SK-N-SH (cell line): ENCODE data around the gene ZSWIM3. TPM values are rescaled to one million over a fixed set of nuclear protein-coding genes. Genes with fewer than 3 reads are reported as not detected.

Source experiments
- CTCF ChIA-PET: fragments of 300-600, 350-600 bp; formaldehyde crosslinking; extraction: SDS; loops from one replicate; lab custom pipeline; 2021; lab: Yijun Ruan, JAX
- POLR2A ChIA-PET: fragments of 350-600 bp; sonication (Branson Sonifier 250); formaldehyde crosslinking; extraction: SDS; loops from one replicate; lab custom pipeline; 2020; ENCODE audit warnings: antibody characterized with exemption, inconsistent platforms; lab: Yijun Ruan, JAX
- DNase-seq: peaks from one replicate; pipeline ENCODE4 v3.0.0; 2012
- H2AFZ ChIP-seq: fragments of 200-600 bp; sonication (generic); 2 replicates; pipeline ENCODE4 v1.8.1; 2016; ENCODE audit warnings: antibody characterized with exemption, mild to moderate bottlenecking, low read depth
- H3F3A ChIP-seq: fragments of 200-600 bp; sonication (generic); replicated peaks from 2 replicates; pipeline ENCODE3; 2016; ENCODE audit warnings: antibody characterized with exemption, mild to moderate bottlenecking; ENCODE audit not compliant: insufficient read depth
- H3K27ac ChIP-seq, 2 experiments: fragments of 200-500 bp in 1 of 2; fragments of 200-600 bp in 1 of 2; sonication (Bioruptor generic) in 1 of 2; sonication (generic), shearing (Covaris generic) in 1 of 2; 2 replicates each; pipeline versions ENCODE4 v1.5.1 to v1.6.1; 2014 to 2016; ENCODE audit warnings: low read depth in 2 of 2, inconsistent platforms in 1 of 2, low read length in 1 of 2, mild to moderate bottlenecking in 1 of 2, mixed read lengths in 1 of 2
- H3K27me3 ChIP-seq: fragments of 200-600 bp; sonication (generic), shearing (Covaris generic); 2 replicates; pipeline ENCODE4 v1.6.1; 2016; ENCODE audit warnings: mixed run types; ENCODE audit not compliant: insufficient read depth
- H3K36me3 ChIP-seq, 2 experiments: fragments of 200-500 bp in 1 of 2; fragments of 200-600 bp in 1 of 2; sonication (Bioruptor generic) in 1 of 2; sonication (generic) in 1 of 2; replicated peaks in 1 of 2; 2 replicates each; pipeline versions ENCODE3 to v1.5.1; 2014 to 2016; ENCODE audit warnings: low read length in 1 of 2, mild to moderate bottlenecking in 1 of 2; ENCODE audit not compliant: insufficient read depth in 2 of 2, control insufficient read depth in 1 of 2
- H3K4me1 ChIP-seq, 2 experiments: fragments of 200-500 bp in 1 of 2; fragments of 200-600 bp in 1 of 2; sonication (Bioruptor generic) in 1 of 2; sonication (generic), shearing (Covaris generic) in 1 of 2; 2 replicates each; pipeline versions ENCODE4 v1.5.1 to v1.6.1; 2014 to 2016; ENCODE audit warnings: low read depth in 1 of 2, low read length in 1 of 2, mixed run types in 1 of 2; ENCODE audit not compliant: insufficient read depth in 2 of 2, control insufficient read depth in 1 of 2
- H3K4me2 ChIP-seq: fragments of 200-600 bp; sonication (generic), shearing (Covaris generic); 2 replicates; pipeline ENCODE4 v1.6.1; 2017; ENCODE audit warnings: mixed run types
- H3K4me3 ChIP-seq, 2 experiments: fragments of 200-500 bp in 1 of 2; fragments of 200-600 bp in 1 of 2; sonication (Bioruptor generic) in 1 of 2; sonication (generic), shearing (Covaris generic) in 1 of 2; 2 replicates each; pipeline versions ENCODE4 v1.5.1 to v1.8.1; 2014 to 2016; ENCODE audit warnings: low read depth in 2 of 2, inconsistent platforms in 1 of 2, low read length in 1 of 2, mild to moderate bottlenecking in 1 of 2, mixed read lengths in 1 of 2, moderate library complexity in 1 of 2
- H3K79me2 ChIP-seq: fragments of 200-600 bp; sonication (generic); 2 replicates; pipeline ENCODE4 v1.8.1; 2017; ENCODE audit warnings: mild to moderate bottlenecking; ENCODE audit not compliant: insufficient read depth
- H3K9ac ChIP-seq: fragments of 200-600 bp; sonication (generic); 2 replicates; pipeline ENCODE4 v1.6.1; 2017; ENCODE audit warnings: mixed run types
- H3K9me2 ChIP-seq: fragments of 200-600 bp; sonication (generic); 2 replicates; pipeline ENCODE4 v1.6.1; 2017; ENCODE audit warnings: mixed run types
- H3K9me3 ChIP-seq: fragments of 200-600 bp; sonication (generic); 2 replicates; pipeline ENCODE4 v1.6.1; 2017; ENCODE audit warnings: mixed run types, mild to moderate bottlenecking, moderate library complexity
- H4K20me1 ChIP-seq: fragments of 200-600 bp; sonication (generic); 2 replicates; pipeline ENCODE4 v1.6.1; 2017; ENCODE audit warnings: mild to moderate bottlenecking, mixed run types; ENCODE audit not compliant: insufficient read depth
- CHD2 ChIP-seq: fragments of 150-350 bp; IDR thresholded peaks from 2 replicates; pipeline ENCODE4 v1.6.1; 2018; ENCODE audit warnings: low read length; ENCODE audit not compliant: partially characterized antibody
- ELF1 ChIP-seq: IDR thresholded peaks from 2 replicates; pipeline ENCODE4 v1.4.0; 2012
- EZH2phosphoT487 ChIP-seq: fragments of 200-600 bp; sonication (generic); IDR thresholded peaks from 2 replicates; pipeline ENCODE4 v1.6.1; 2017; ENCODE audit warnings: low read depth, mixed run types, mild to moderate bottlenecking, antibody characterized with exemption, moderate library complexity, borderline replicate concordance
- FOSL2 ChIP-seq: IDR thresholded peaks from 2 replicates; pipeline ENCODE4 v1.4.0; 2012; ENCODE audit warnings: low read depth, mild to moderate bottlenecking, moderate library complexity, borderline replicate concordance
- GATA2 ChIP-seq: sonication (generic); formaldehyde crosslinking; IDR thresholded peaks from 2 replicates; pipeline ENCODE4 v1.5.0; 2020; ENCODE audit warnings: mild to moderate bottlenecking, missing genetic modification reagents
- IRF3 ChIP-seq: fragments of 150-350 bp; IDR thresholded peaks from 2 replicates; pipeline ENCODE4 v1.6.1; 2016; ENCODE audit warnings: mild to moderate bottlenecking, low read depth, low read length
- NFIC ChIP-seq: IDR thresholded peaks from 2 replicates; pipeline ENCODE4 v1.4.0; 2012; ENCODE audit warnings: borderline replicate concordance
- POLR2AphosphoS5 ChIP-seq: IDR thresholded peaks from 2 replicates; pipeline ENCODE4 v1.6.1; 2012; ENCODE audit warnings: low read depth, low read length
- RAD21 ChIP-seq: IDR thresholded peaks from 2 replicates; pipeline ENCODE4 v1.6.1; 2012; ENCODE audit warnings: mild to moderate bottlenecking, low read length
- RFX5 ChIP-seq: IDR thresholded peaks from 2 replicates; pipeline ENCODE4 v1.6.1; 2012; ENCODE audit warnings: mild to moderate bottlenecking, improper control_type of control experiment, low read length
- SIN3A ChIP-seq: IDR thresholded peaks from 2 replicates; pipeline ENCODE4 v1.6.1; 2012; ENCODE audit warnings: low read depth, mild to moderate bottlenecking, low read length, moderate library complexity, borderline replicate concordance
- TAF1 ChIP-seq: IDR thresholded peaks from 2 replicates; pipeline ENCODE4 v1.6.1; 2012; ENCODE audit warnings: low read depth, mild to moderate bottlenecking, low read length, moderate library complexity, borderline replicate concordance
- USF1 ChIP-seq: IDR thresholded peaks from 2 replicates; pipeline ENCODE4 v1.4.0; 2012; ENCODE audit warnings: low read depth, borderline replicate concordance
- USF2 ChIP-seq: fragments of 150-350 bp; IDR thresholded peaks from 2 replicates; pipeline ENCODE4 v1.6.1; 2017; ENCODE audit warnings: antibody characterized with exemption, low read length, low read depth, borderline replicate concordance
- WGBS: methylation state at CpG from one replicate; pipeline ENCODE4 v1.1.6; 2017; ENCODE audit warnings: low lambda C conversion rate; 5-methylcytosine and 5-hydroxymethylcytosine counted together
- polyA plus RNA-seq, 3 experiments: library from polyadenylated mRNA; depleted of rRNA; stranded (reverse); fragments of >200 nt; gene quantifications; 2 replicates each; pipeline ENCODE4 v1.2.3, GENCODE V29; 2012

The ZSWIM3 gene
- polyA plus RNA-seq, 1 of the 3 experiments (the other 2 are of a cell fraction) = 2.3 TPM

DNA sequence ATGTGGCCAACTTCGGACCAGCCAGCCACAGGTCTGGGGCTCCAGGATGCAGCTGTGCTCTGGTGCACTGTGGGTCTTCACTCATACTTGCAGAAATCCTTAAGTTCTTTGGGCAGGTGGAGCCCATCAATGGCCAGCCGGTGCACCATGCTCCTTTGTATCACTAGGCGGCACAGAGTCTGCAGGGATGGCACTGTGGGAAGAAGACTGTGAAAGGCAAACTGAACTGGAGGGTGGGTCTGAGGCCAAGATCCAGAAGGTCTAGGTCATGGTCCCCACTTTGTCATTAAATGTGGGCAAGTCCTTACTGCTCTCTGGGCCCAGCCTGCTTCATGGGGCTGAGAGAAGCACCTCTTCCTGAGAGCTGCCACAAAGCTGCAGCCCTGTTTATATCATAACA is 31.3 kb downstream of the ZSWIM3 start:
- no peak for DNase-seq
- Histone ChIP-seq H3K4me1 (peaks cover 9 to 10% of the 10 kb centered on the region in 2 experiments; a peak in 3 of 4 replicates), H2AFZ (no peak overlapping the region), H3K79me2 (peaks cover 19% of the 10 kb centered on the region; the same call in 1 of the 2 replicates), H3K27me3 (no peaks in the 10 kb centered on the region), H4K20me1 (no peaks in the 10 kb centered on the region), H3K9me3 (no peaks in the 10 kb centered on the region), H3K9me2 (no peaks in the 10 kb centered on the region), H3K36me3 (peaks cover 0 to 9% of the 10 kb centered on the region in 2 experiments), H3K4me3 (no peak overlapping the region), H3K27ac (no peak overlapping the region), H3K9ac (no peak overlapping the region), H3F3A (peaks cover 15% of the 10 kb centered on the region), H3K4me2 (no peak overlapping the region)
- ChIA-PET CTCF (interaction anchor here (0.9 to 4.5 kb wide), 7 partner anchors 16 to 74 kb away, joined by 3 to 41 read pairs (median 7); partner anchors contain the start of gene PCIF1), POLR2A (interaction anchor here (0.6 kb wide), 1 partner anchor 82 kb away, joined by 4 read pairs; no protein-coding TSS in a partner anchor)
- 95% methylated on average over 3 of the region's 3 CpGs for WGBS
- no peak for TF ChIP-seq CHD2
- no peak for TF ChIP-seq USF1
- no peak for TF ChIP-seq USF2
- TF ChIP-seq SIN3A = no peak
- no peak for TF ChIP-seq GATA2 (CRISPR knock-in tag)
- no peak for TF ChIP-seq NFIC
- TF ChIP-seq EZH2phosphoT487 = no peak
- no peak for TF ChIP-seq POLR2AphosphoS5
- no peak for TF ChIP-seq RAD21
- no peak for TF ChIP-seq RFX5
- TF ChIP-seq ELF1 = no peak
- TF ChIP-seq TAF1 = no peak
- no peak for TF ChIP-seq FOSL2
- no peak for TF ChIP-seq IRF3
